Natural killer cell treated with Interleukin-12 subunit alpha and Interleukin-12 subunit beta and Interleukin-15 and Interleukin-18, amount 100 ng/mL, for 72 hours (primary cell): ENCODE measurements around the gene TJP2. TPM values are rescaled to one million over a fixed set of nuclear protein-coding genes. Genes with fewer than 3 reads are reported as not detected.

Experiments
- ATAC-seq, 2 donors: fragments of 150-1000 bp; cut with Tn5 transposase in 1 of 2; sonication (Bioruptor Pico), chemical (Tn5 transposase) in 1 of 2; 2 replicates each; pipeline ENCODE4 v1.10.0; 2021
- DNase-seq: peaks from one replicate; pipeline ENCODE4 v3.0.0; 2022; ENCODE audit warnings: low spot score
- H3K27ac Mint-ChIP-seq, 2 donors: 1 replicate in 1 of 2; 2 replicates in 1 of 2; pipeline ENCODE4 v1.8.0; 2022; ENCODE audit warnings: mixed read lengths in 2 of 2, mild to moderate bottlenecking in 1 of 2, moderate library complexity in 1 of 2
- H3K27me3 Mint-ChIP-seq, 2 donors: 1 replicate in 1 of 2; 2 replicates in 1 of 2; pipeline ENCODE4 v1.8.0; 2022; ENCODE audit warnings: mixed read lengths in 2 of 2
- H3K36me3 Mint-ChIP-seq: one replicate; pipeline ENCODE4 v1.8.0; 2022; ENCODE audit warnings: mixed read lengths
- H3K4me1 Mint-ChIP-seq, 2 donors: 1 replicate in 1 of 2; 2 replicates in 1 of 2; pipeline ENCODE4 v1.8.0; 2022; ENCODE audit warnings: low read depth in 2 of 2, mixed read lengths in 2 of 2, mild to moderate bottlenecking in 1 of 2
- H3K4me3 Mint-ChIP-seq: one replicate; pipeline ENCODE4 v1.8.0; 2022; ENCODE audit warnings: mixed read lengths
- H3K9me3 Mint-ChIP-seq: 2 replicates; pipeline ENCODE4 v1.8.0; 2022; ENCODE audit warnings: mixed read lengths
- total RNA-seq, 2 donors: library from RNA; stranded (reverse); gene quantifications; one replicate each; pipeline ENCODE4 v1.2.3, GENCODE V29; 2022

TJP2 gene
- total RNA-seq, 2 donors from 2014 or later = 5.1 to 10.2 TPM

DNA sequence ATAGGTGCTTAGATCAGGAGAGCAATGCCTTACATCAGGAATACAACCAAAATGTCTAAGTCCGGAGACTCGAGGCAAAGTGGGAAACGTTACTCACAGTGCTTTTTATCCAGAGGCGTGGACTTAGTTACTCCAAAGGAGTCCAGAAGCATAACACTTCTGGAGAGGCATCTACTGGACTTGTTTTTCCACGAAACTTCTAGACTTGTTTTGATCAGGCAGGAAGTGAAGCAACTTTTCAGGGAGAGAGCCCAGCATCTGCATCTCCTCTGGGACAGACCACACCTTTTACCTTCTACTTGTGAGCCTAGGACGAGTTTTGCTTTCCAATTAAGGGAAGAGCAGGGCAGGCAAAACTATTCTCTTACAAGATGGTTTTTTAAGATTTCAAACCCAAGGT is 1.2 kb upstream of the TJP2 start:
- Mint-ChIP-seq H3K27me3 (peaks cover 0 to 12% of the 10 kb centered on the region in 2 donors), H3K9me3 (no peaks in the 10 kb centered on the region), H3K27ac (no peak overlapping the region), H3K36me3 (no peaks in the 10 kb centered on the region), H3K4me3 (peak overlapping the region; percentile 88), H3K4me1 (peaks cover 32 to 37% of the 10 kb centered on the region in 2 donors)
- DNase-seq (no peak), ATAC-seq (no peak)

DNA sequence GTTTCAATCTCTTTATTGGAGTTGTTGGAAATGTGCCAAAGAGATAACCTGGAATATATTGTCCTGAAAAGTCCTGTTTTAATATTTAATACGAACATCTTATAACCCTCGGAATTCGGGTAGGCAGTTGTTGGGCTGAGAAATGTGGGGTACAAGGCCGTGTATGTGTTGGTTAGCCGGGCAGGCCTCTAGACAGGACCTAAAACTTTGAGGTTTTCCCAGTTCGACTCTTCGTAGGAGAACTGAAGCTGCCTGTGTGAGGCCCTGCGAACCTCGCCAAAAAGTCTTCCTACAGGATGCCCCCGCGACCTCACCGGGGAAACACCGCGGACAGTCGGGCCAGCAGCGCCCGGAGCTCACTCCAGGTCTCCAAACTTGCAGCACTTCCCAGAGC is 583 bp upstream of the TJP2 start:
- Mint-ChIP-seq H3K27ac (no peak overlapping the region), H3K27me3 (peaks cover 0 to 12% of the 10 kb centered on the region in 2 donors), H3K4me1 (peaks cover 26 to 32% of the 10 kb centered on the region in 2 donors), H3K9me3 (no peaks in the 10 kb centered on the region), H3K36me3 (no peaks in the 10 kb centered on the region), H3K4me3 (peak overlapping the region; percentile 88)
- DNase-seq (no peak), ATAC-seq (no peak)

DNA sequence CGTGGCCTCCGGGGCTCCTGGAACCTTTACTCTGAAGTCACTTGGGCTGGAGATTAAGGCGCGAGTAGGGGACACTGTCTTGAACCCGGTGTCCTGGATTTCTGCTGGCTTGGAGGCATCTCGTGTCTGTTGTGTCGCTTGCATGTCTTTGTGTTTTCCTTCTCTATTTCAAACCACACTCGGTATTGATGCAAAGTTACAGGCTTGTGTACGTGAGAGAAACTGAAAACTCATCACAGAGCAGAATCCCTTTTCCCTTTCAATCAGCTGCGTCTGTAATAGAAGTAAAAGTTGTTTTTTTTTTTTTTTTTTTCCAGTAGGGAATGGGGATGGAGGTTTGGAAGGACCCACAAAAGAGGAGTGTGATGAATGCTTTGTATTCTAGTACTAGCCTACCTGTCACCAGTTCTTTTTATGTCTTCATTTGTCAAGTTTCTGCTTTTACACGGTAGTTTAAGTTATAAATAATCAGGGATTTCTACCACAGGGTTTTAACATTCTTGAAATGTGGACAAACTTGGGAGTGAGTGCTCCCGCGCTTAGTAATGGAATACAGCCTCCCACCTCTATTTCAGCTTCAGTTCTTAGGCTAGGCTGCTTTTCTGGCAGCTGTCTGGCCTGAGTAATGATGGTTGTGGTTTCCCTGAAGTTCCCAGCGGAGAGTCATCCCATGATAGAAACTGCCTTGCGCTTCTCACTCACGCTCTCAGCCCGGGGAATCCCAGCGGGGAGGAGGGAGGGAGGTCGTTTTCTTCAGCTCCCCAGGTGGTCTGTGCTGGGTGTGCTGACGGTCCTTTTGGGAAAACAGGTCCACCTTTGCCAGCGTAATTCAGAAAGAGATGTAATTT is 763 bp downstream of the TJP2 start:
- peak overlapping the region; percentile 88 for H3K4me3 Mint-ChIP-seq
- H3K27ac Mint-ChIP-seq = peak overlapping the region; percentile 68 to 71
- peak; percentile 75 for DNase-seq
- H3K9me3 Mint-ChIP-seq = no peaks in the 10 kb centered on the region
- H3K27me3 Mint-ChIP-seq = peaks cover 0 to 12% of the 10 kb centered on the region in 2 donors
- no peaks in the 10 kb centered on the region for H3K36me3 Mint-ChIP-seq
- peak; percentile 72 to 79 for ATAC-seq
- peaks cover 20 to 24% of the 10 kb centered on the region in 2 donors for H3K4me1 Mint-ChIP-seq

DNA sequence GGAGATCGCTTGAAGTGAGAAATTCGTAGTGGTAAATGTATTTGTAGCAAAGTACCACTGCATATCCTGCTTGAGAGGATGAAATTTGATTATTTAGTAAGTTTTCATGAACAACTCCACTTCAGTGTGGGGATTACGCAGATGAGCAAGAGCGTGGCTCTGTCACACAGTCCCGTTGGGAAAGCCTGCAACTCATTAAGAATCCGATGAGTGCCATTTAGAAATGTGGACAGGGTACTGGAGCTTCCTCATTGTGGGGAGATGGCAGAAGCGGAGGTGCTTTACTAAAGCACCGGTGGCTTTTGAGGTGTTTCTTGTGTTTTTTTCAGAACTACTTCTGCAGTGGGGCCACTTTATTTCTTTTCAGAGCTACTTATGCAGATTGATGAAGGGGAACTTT is 1.4 kb downstream of the TJP2 start:
- H3K4me1 Mint-ChIP-seq = peaks cover 25 to 30% of the 10 kb centered on the region in 2 donors

DNA sequence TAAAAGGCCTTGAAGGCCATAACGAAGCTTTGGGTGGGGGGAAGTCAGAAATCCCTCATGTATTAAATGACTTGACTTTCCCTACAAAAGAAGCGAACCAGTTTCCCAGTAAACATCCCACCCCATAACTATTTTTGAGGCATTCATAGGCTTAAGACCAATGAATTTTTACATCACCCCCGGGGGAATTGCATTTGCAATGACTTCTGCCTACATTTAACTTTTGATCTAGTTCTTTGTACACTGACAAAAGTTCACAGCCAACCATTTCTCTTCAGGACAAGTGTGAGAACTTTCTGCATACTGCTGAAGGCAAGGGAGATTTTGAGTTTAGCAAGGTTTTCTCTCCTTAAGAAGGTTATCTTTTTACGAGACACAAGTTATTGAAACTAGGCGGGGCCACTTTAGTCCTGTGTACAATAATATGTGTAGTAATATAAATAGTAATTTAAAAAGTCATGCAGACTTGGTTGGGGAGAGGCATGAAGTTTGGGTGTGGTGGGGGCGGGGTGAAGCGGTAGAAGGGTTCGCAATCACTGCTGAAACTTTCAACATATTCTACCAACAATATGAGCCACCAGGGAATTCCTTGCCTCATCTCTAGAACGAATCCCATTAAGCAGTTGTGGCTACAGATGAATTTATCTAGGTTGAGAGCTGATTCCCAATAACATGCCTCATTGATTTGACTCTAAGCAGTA is 2.5 kb downstream of the TJP2 start:
- H3K4me3 Mint-ChIP-seq = no peak overlapping the region
- no peak for DNase-seq
- no peak overlapping the region for H3K27ac Mint-ChIP-seq
- H3K36me3 Mint-ChIP-seq = no peaks in the 10 kb centered on the region
- peaks cover 0 to 2% of the 10 kb centered on the region in 2 donors for H3K27me3 Mint-ChIP-seq
- H3K9me3 Mint-ChIP-seq = no peaks in the 10 kb centered on the region
- H3K4me1 Mint-ChIP-seq = peaks cover 25 to 34% of the 10 kb centered on the region in 2 donors
- no peak for ATAC-seq

More for the DNA sequence above, 1.4 kb downstream of the TJP2 start:
- peaks cover 0 to 12% of the 10 kb centered on the region in 2 donors for H3K27me3 Mint-ChIP-seq
- peak overlapping the region in 1 of 2 donors; percentile 71 for H3K27ac Mint-ChIP-seq
- no peak for ATAC-seq
- no peak for DNase-seq
- no peaks in the 10 kb centered on the region for H3K36me3 Mint-ChIP-seq
- no peaks in the 10 kb centered on the region for H3K9me3 Mint-ChIP-seq
- H3K4me3 Mint-ChIP-seq = peak overlapping the region; percentile 88

DNA sequence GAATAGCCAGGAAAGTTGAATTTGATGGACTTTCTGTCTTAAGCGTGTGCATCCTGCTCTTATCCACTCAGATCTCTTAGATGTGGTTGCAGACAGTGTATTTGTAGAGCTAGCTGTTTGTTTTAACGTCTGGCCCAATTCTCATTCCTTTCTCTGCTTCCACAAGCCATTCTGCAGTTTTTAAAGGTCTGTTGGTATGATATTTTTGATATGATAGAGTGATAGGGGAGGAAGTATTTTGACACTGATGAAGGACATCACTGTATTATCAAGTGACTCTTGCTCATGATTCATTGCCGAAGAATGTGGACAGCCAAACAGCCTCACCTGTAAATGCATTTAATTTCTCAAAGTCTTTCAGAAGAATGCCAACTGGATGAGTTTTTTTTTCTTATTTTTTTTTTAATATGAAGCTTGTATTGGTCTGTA is 4.5 kb downstream of the TJP2 start:
- Mint-ChIP-seq H3K9me3 (no peaks in the 10 kb centered on the region), H3K27me3 (peaks cover 0 to 2% of the 10 kb centered on the region in 2 donors), H3K4me1 (peaks cover 26 to 29% of the 10 kb centered on the region in 2 donors), H3K4me3 (no peak overlapping the region), H3K27ac (no peak overlapping the region), H3K36me3 (no peaks in the 10 kb centered on the region)
- DNase-seq (no peak), ATAC-seq (no peak)

DNA sequence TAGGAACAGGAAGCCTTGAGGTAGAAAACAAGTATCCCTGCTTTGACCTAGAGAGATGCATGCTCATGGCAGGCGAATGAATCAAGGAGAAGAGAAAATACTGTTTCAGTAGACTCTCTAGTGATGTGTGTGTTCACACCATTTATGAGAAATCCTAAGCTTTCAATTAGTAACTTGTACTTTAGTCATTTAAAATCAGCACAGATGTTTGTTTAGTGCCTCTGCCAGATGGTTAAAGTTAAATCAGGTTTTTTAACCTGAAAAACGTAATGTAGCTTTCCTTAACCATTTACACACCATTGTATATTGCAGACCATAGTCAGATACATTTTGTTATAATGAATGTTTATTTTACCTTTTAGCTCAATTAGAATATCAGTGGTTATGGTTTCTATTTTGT is 5.0 kb downstream of the TJP2 start:
- H3K27ac Mint-ChIP-seq = no peak overlapping the region
- no peaks in the 10 kb centered on the region for H3K36me3 Mint-ChIP-seq
- H3K9me3 Mint-ChIP-seq = no peaks in the 10 kb centered on the region
- H3K4me1 Mint-ChIP-seq = peaks cover 26 to 28% of the 10 kb centered on the region in 2 donors
- H3K4me3 Mint-ChIP-seq = no peak overlapping the region
- peaks cover 0 to 2% of the 10 kb centered on the region in 2 donors for H3K27me3 Mint-ChIP-seq
- no peak for DNase-seq
- no peak for ATAC-seq

DNA sequence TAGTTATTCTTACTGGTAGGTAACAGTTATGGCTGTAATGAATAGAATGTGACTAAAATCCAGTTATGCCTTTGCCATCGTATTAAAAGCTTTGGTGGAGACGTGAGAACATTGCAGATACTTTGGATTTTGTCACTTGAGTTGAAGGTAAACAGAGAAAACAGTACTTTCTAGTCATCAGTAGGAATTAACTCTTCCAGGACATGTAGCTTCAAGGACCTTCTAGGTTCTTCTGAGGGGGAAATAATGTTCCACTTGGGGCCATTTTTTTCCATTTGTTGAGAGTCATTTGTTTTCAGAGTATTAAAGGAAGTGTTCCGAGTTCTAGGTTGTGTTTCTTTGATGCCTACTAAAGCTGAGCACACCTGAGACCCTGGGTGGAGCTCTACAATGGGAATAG is 6.1 kb downstream of the TJP2 start:
- no peak for ATAC-seq
- Mint-ChIP-seq H3K27ac (no peak overlapping the region), H3K4me1 (peaks cover 17 to 19% of the 10 kb centered on the region in 2 donors), H3K4me3 (no peak overlapping the region), H3K9me3 (no peaks in the 10 kb centered on the region), H3K36me3 (no peaks in the 10 kb centered on the region), H3K27me3 (peaks cover 0 to 2% of the 10 kb centered on the region in 2 donors)
- DNase-seq = no peak

DNA sequence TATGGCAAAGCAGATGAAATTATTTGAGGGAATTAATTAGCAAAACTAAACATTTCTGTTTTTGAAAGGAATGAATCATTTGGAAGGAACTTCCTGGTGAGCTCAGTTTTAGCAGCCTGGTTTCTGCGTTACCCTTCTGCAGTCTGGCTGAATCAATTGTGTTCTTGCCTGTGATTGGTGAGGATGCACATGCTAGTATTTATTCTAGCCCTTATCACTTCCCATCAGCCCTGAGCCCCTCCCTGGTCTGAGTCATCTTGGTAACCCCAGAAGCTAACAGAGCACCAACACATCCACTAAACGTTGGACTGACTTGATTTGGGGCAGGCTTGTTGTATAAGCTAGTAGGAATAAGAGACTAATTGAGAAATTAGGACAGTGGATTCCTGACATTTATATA is 6.6 kb downstream of the TJP2 start:
- Mint-ChIP-seq H3K27ac (no peak overlapping the region), H3K4me3 (no peak overlapping the region), H3K36me3 (no peaks in the 10 kb centered on the region), H3K9me3 (no peaks in the 10 kb centered on the region), H3K4me1 (peaks cover 13 to 15% of the 10 kb centered on the region in 2 donors), H3K27me3 (peaks cover 0 to 2% of the 10 kb centered on the region in 2 donors)
- DNase-seq (no peak), ATAC-seq (peak; percentile 59 to 91)

DNA sequence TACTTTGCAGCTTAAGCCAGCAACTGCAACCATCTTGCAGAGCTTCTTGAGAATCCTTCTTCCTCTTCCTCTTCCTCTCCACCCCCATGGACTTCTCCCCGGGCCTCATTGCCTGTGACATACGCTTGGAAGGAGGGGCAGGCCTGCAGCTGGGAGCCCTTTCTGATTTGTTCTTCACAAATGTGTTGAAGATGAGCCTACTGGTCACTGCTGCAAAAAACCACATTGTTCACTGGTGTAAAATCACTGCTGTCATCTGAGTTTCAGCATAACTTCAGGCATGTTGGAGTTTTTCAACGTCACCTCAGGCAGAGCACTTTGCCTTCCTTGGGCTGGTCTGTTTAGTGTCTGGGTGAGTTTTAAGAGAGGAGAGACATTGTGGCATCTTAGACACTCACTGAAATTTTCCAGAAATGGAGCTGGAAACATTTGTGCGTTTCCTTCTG is 7.9 kb downstream of the TJP2 start:
- Mint-ChIP-seq H3K27ac (no peak overlapping the region), H3K4me3 (no peak overlapping the region), H3K4me1 (peaks cover 11 to 13% of the 10 kb centered on the region in 2 donors), H3K27me3 (no peaks in the 10 kb centered on the region), H3K36me3 (no peaks in the 10 kb centered on the region), H3K9me3 (no peaks in the 10 kb centered on the region)
- DNase-seq = no peak
- no peak for ATAC-seq

DNA sequence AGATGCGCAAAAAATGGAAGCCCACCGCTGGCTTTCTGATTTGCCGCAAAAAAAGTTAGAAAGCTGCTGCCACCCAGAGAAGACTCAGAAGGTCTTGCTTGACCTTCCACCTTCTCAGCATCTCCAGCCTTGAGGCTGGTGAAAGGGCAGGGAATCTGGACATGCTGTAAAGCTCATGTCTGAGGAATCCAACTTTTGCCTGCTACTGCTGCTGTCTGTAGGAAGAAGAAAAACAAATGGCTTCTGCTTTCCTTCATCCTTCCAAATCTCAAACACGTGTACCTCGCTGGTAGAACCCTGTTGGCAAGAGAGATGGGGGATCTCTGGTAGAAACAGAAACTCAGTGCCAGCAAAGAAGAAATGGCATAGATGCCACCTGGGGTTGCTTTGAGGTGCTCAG is 10.2 kb downstream of the TJP2 start:
- Mint-ChIP-seq H3K9me3 (no peaks in the 10 kb centered on the region), H3K4me1 (peaks cover 11 to 13% of the 10 kb centered on the region in 2 donors)

DNA sequence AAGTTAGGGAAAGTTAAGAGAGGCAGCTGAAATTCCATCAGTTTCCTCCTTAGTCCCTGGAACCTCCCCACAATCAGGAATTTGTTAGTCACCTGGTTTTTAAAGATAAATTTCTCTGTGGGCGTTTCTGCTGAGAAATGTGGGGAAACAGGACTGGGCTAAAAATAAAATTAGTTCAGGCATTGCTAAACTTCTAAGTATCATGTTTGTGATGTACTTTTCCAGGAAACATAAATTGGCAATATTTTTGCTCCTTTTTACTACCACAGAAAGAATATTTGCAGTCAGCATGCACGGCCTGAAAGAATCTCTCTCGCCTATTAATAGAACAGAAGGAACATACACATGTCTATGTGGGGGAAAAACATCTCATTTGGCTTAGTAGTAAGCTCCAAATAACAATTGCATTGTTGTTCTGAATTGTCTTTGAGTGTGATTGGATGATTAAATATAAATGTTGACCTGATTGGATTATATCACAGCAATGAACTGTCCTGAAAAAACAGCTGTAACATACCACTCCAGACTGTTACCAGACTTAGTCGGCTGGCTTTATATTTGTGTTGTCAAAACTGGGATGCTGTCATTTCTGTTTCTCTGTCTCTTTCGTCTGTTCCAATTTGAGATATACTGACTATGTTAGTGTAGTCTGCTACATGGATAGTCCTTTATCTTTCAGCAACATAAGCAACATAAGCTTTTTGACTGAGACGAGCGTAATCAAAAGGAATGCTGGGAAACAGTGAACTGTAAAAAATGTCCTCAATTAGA is 12.9 kb downstream of the TJP2 start:
- no peaks in the 10 kb centered on the region for H3K9me3 Mint-ChIP-seq
- DNase-seq (no peak), ATAC-seq (no peak)
- H3K36me3 Mint-ChIP-seq = no peaks in the 10 kb centered on the region
- H3K4me1 Mint-ChIP-seq = peaks cover 0 to under 1% of the 10 kb centered on the region in 2 donors
- no peak overlapping the region for H3K27ac Mint-ChIP-seq
- no peak overlapping the region for H3K4me3 Mint-ChIP-seq
- no peaks in the 10 kb centered on the region for H3K27me3 Mint-ChIP-seq

More for the DNA sequence above, 10.2 kb downstream of the TJP2 start:
- Mint-ChIP-seq H3K27me3 (no peaks in the 10 kb centered on the region), H3K4me3 (no peak overlapping the region), H3K36me3 (no peaks in the 10 kb centered on the region), H3K27ac (no peak overlapping the region)
- ATAC-seq (no peak), DNase-seq (no peak)

DNA sequence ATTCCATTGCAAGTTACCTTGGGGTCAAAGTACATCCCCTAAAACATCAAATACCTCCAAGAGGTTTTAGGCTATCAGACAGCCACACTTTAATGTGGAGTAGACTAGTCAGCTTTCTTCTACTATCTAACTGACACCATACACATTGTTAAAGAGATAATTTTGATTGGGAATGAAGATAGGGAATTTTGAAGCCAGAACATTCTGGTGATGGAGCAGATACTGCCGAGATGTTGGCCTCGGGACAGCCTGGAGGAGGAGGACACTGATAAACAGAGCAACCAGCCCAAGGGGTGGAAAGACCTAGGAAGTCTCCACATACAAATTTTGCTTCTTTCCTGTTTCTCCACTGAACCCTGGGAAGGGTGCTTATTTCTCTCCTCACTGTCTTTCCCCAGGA is 14.9 kb downstream of the TJP2 start:
- no peak for DNase-seq
- no peak for ATAC-seq
- Mint-ChIP-seq H3K4me1 (no peaks in the 10 kb centered on the region), H3K27ac (no peak overlapping the region), H3K36me3 (no peaks in the 10 kb centered on the region), H3K4me3 (no peak overlapping the region), H3K9me3 (no peaks in the 10 kb centered on the region), H3K27me3 (no peaks in the 10 kb centered on the region)
